Hematopoietic multipotent progenitor cell treated with erythropoietin and hydrocortisone succinate and interleukin-3 and kit ligand, for 6 days (in vitro differentiated cells): ENCODE results near the gene RGS11.
"Not testable (repeated sequence)": the region's sequence is repeated elsewhere in the genome, so short reads cannot be mapped to it uniquely, and the experiment has no call there.

Experiments used
- DNase-seq: peaks from one replicate; pipeline ENCODE4 v3.0.0-alpha.2; 2015

The RGS11 gene

DNA sequence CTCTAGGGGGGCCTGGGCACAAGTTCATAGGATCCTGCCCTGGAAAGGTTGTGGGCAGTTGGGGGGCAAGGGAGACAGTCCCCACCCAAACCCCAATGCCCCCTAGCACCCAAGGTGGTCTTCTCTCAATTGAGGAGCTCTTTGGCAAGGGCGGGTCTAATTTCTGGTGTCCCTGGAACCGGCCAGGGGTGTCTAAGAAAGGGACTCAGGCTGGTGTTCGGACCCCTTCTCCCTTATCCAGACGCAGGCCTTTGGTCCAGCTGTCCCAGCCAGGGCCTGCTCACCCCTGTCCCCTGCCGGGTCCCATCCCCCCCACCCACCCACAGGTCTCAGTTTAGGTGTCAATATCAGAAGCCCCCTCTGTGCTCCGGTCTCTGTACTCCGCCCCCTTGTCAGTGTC, 3.8 kb upstream of the RGS11 start:
- DNase-seq, result no peak

DNA sequence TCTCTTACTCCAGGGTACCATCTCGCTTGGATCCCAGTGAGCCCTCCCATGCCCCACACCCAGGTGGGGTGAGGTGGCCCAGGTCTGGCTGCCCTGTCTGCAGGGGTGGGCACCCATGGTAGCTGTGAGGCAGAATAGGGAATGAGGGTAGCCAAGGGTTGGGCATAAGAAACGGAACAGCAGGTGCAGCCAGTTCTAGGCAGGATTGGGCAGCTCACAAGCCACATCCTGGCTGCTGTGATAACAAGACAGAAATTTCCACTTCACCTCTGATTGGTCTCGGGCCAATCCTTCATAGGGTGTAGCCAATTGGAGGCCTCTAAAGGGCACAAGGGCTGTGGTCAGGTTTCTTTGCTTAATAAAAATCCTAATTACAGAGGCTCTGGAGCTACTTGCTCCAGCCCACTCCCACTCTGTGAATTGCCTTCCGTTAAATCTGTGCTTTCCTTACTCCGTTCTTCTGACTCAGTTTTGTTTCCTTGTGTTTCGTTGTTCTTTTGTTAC, 3.2 kb upstream of the RGS11 start:
- DNase-seq, result peak; percentile 97

DNA sequence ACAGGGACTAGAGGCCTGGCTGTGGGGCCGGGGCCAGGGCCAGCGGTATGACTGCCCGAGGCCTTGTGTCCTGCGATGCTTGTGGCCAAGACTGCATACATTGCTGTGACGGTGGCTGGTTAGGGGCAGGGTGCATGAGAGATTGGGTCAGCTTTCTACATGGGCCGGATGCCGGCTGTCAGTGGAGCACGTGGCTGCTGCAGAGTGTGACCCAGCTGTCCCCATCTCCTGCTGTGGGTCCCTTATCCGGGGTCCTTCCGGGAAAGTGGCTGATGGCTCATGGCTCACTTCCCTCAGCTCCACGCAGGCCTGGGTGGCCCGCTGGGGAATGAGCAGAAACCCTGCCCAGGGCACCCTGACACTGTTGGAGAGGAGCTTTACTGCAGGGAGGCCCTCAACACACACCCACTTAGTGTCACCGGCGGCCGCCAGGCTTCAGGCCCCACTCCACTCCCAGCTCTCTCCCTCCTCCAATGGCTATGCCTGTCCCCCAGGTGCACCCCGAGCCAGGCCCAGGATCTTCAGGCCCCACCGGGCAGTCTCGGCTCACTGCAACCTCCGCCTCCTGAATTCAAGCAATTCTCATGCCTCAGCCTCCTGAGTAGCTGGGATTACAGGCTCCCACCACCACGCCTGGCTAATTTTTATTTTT, 808 bp upstream of the RGS11 start:
- DNase-seq, result no peak

DNA sequence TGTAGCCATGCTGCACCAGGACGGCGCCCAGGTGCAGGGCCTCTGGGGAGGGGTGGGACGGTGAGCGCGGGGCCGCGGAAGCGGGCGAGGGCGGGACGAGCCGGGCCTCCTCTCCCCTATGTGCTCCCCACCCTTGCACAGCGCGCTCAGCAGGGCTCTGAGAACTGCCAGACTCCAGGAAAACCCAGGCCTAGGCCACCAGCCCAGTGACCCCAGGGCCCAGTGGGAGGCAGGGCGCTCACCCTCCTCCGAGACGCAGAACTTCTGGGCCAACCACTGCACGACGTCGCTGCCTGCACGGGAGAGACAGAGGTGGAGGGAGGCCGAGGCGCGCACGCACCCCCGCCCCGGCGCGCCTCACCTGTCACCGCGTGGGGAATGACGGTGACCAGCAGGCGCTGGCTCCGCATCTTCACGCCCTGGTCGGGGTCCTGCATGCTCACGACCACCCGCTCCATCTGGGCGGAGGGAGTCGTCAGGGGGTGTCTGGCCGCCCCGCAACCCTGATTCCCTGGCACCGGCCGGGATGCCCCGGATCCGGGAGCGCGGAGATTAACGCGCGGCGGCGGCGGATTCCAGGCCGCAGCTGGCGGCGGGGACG, 603 bp downstream of the RGS11 start:
- DNase-seq, result no peak

DNA sequence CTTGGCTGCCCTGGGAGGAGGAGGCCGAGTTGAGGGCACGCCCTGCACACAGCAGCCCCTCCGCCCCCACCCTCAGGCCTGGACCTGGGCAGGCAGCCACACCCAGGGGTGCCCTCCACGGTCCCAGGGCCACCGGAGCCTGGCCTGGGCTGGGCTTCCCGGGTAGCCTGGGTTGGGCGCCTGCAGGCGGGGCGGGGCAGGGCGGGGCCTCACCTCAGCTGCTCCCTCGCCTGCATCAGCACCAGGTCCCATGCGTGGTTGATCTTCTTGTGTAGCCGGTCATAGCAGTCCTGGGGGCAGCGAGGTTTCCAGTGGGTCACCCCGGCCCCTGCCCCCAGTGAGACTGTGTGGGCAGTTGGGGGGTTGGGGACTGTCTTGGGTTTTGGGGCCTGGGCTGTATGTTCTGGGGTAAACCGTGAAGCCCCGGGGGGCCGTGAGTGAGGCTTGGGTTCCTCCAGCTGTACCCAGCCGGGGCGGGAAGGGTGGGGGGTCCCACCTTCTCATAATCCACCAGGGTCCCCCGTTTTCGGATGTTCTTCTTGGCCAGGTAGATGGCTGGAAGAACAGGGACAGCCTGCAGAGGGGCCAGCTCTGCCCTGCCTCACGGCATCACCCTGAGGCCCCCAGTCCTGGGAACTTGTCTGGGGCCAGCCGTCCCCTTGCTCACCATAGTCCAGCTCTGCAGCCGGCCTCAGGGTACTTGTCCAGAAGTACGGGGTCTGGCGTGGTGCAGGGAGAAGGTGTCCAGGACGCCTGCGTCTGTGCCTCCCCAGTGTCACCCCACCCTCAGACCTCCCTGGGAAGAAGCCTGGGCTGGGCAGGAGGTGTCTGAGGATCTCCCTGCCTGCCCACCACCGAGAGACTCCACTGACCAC, 2.0 kb downstream of the RGS11 start:
- DNase-seq, result peak; percentile 45

DNA sequence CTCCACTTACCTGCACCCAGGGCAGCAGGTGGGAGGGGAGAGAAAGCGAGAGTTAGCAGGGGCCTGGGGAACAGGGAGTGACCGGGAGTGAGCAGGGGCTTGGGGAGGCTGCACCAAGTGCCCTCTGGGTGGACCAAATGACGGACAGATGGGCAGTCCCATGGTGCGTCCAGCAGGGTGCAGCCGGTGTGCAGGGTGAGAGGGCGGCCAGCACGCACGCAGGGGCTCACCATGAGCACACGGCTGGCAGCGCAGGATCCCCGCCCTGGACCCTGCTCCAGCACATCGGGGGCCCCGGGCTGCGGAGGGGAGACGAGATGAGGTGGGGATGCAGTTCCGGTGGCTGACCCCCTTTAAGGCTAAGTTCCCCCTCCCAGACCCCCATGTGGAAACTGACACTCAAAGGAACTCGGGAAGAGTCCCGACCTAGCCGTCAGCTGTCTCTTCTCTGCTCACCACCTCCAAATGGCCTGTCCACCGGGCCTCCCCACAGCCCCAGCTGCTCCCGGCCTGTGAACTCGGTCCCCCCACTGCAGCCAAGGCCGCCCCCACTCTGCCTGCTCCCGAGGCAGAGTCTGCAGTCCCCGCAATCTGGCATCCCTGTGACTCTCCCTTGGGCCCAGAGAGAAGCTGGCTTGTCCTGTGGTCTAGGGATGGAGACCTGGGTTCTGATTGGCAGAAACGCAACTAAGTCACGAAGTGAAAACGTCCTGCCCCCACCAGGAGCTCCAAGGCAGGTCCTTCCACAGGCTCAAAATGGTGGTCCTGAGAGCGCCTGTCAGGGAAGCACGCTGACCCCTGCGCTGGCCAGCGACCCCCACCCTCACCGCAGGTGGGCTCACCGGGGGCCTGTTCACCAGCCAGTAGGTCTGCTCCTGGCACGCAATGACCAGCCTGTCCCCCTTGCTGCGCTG, 2.9 kb downstream of the RGS11 start:
- DNase-seq, result no peak

DNA sequence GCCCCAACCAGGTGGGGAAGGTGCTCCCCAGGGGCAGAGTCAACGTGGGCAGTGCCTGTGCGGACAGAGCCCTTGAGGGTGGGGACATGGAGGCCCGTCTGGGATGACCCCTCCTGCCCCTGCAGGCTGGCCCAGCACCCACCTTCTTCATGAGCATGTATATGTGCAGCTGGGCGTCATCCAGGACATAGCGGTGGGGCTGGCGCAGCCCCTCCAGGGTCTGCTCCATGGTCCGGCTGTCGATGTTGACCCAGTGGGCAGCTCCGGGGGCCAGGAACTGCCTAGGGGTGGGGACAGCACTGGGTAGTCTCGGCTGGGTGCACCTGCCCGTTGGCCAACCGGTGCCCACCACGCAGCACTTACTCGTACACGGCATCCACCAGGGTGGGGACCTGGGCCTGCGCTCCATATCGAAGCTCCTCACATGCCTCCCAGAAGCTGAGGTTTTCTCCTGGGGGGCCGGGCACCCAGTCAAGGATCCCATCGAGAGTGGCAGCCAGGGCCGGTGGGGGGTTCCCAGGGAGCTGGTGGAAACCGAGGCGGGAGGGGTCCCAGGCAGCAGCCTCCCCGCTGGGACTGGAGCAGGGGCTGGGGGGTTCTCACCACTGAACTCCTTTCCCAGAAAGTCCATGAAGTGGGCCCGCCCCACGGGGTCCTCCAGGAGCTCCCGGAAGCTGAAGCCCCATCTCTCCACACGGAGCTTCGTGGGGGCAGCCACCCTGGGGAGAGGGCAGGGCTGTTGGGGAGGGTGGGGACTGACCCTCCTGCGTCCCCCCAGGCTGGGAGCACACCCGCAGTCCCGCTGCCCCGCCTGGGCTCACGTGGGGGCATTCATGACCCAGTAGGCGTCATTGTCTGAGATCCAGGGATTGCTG, 5.1 kb downstream of the RGS11 start:
- no peak for DNase-seq

DNA sequence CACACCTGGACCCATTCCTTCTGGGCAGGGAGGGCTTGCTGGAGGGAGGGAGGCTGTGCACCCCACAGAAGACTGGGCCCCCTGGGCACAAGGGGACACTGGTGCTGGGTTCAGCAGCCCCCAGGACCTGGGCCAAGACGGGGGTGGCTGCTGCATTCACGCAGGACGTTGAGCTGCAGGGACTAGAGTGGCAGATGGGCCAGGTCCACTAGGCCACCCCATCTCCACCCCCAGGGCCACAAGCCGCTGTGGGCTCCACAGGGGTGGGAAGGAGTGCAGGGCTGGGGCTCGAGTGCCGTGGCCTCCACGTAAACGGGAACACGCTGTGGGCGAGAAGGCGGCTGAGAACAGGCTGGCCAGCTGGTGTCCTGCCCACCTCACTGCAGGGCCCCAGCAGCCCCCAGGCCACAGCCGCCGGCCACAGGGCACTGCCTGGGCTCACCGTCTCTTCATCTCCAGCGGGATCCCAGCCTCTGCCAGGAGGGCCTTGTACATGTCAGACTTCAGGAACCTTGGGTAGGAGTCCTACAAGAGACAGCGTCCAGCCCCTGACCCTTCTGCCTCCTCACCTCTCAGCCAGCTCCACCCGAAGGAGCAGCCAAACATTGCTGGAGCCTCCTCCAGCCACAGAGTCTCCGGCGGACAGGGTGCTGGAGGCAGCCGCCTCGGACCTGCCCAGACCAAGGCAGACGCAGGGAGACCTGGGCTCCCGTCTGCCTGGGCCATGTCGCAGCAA, 6.5 kb downstream of the RGS11 start:
- DNase-seq, result no peak

DNA sequence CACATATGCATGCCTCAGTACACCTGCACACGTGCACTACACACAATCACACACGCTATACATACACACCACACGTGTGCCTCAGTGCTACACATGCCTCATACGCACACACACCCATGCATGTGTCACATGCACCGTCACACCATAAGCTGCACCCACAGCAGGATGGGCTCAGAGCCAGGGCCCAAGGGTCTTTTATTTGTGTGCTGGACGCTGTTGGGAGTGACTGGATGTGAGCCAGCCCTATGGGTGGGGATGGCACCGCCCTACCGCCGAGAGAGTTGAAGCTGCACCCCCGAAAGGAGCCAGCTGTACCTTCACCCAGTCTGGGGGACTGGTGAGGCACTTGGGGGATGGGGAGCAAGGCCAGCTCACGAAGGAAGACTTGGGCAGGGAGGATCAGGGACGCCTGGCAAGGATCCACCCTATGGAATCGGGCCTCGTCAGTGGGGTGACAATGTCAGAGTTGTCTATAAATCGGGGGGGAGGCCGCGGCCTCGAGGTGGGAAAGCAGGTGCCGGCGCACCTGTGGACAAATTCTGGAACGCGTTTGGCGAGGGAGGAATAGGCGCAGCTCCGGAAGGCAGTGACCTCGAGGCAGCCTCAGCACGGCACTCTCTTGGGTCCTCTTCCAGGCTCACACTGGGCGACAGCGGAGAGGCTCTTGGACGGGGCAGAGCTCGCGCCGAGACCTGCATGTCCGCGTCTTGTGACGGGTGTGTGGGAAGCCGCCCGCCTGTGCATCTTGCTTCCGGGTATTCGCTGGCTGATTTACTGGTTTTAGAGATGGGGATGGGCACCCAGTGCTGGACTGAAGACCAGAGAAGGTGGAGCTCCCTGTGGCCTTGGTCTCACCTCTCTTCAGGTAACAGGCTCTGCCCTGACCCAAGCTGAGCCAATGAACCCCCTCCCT, 7.3 kb downstream of the RGS11 start:
- peak; percentile 74 for DNase-seq

DNA sequence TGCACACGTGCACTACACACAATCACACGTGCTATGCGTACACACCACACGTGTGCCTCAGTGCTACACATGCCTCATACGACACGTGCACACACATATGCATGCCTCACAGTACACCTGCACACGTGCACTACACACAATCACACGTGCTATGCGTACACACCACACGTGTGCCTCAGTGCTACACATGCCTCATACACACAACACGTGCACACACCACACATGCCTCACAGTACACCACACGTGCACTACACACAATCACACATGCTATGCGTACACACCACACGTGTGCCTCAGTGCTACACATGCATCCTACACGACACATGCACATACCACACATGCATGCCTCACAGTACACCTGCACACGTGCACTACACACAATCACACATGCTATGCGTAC, 8.2 kb downstream of the RGS11 start:
- not testable (repeated sequence) for DNase-seq

DNA sequence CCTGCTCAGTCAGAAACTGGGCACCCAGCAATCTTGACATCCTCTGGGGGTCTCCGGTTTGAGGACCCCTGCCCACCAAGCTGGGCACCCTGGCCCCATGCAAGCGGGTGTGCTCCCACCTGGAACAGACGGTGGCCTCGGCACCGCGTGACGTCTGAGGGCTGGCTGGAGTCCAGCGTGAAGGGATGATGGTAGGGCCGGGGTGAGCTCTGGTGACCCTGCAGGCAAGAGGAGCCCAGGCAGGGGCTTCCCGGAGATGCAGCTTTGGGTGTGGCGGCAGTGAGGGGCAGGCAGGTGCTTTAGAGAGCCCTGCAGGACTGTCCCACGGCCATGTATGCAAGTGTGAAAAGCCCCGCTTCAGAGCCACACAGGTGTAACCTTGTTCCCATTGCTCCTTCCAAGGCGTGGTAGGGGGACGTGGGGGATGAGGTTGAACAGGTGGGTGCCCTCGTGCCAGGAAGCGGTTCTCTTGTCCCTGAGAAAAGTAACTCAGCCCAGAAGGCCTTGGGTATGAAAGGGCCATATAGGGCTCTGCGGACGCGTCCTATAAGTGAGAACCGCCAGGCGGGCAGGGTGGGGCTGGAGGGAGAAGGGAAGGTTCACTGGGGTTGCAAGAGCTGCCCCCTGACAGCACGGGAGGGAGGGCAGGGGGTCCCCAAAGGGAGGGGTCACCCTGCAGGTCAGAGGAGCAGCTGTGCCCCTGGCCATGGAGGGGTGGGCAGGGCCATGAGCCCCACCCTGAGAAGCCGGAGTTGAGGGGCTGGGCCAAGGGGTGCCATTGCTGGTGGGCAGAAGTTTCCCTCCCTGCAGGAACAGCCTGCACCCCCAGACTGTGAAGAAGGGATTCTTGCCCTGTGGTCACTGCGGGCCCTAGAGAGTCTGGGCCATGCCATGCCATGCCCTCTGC, 9.2 kb downstream of the RGS11 start:
- no peak for DNase-seq

DNA sequence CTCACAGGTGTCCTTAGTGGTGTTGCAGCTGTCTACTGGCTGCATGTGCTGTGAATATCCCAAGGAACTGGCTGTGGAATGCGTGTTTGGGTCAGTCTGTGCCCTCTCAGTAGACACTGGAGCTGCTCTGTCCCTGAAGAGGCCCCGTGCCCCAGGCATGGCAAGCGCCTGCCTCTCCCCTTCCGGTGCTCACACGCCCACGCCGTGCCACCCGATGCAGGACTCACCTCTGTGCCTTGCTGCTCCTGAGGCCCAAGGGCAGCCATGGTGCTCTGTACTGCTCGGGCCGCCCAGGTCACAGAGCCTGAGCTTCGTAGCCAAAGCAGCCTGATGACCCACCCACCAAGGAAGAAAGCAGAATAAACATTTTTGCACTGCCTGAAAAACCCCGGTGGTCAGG, 10.0 kb downstream of the RGS11 start:
- DNase-seq, result no peak

DNA sequence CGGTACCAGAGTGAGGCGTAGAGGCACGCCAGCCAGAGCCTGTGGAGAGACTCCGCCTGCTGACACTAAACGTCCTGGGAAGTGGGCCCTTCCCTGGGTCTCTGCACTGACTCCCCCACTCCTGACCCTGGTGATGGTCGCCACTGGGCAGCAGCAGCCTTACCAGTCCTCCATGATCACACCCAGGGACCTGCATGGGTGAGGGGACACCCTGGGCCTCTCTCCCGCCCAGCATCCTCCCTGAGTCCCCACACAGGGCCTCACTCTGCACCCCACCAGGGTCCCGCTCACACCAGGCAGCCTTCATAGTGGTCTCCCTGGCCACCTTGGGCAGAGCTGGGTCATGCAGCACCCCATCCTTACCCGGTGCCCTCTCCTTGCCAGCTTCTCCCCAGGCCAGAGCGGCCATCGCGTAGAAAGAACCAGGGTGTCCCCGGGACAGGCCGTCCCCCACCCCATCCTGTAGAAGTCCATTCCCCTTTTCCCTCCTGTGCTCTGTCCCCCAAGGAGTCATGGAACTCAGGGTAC, 10.7 kb downstream of the RGS11 start:
- DNase-seq, result no peak

DNA sequence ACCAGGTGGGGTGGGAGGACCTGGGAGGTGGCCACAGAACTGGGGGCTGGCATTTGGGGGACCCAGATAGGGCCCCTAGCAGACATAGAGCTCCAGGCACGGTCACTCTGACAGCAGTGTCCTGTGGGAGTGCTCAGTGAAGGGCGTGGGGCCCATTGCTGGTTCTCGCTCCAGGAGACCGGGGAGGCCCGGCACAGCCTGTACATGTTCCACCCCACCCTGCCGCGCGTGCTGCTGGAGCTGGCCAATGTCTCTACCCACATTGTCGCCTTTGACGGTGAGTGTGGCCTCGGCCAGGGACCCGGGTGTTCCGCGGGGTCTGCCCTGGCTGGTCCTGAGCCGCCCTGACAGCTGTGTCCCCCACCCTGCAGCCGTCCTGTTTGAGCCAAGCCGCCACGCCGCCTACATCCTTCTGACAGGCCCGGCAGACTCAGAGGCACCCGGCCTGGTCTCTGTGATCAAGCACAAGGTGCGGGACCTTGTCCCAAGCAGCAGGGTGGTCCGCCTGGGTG, 11.2 kb downstream of the RGS11 start:
- no peak for DNase-seq

DNA sequence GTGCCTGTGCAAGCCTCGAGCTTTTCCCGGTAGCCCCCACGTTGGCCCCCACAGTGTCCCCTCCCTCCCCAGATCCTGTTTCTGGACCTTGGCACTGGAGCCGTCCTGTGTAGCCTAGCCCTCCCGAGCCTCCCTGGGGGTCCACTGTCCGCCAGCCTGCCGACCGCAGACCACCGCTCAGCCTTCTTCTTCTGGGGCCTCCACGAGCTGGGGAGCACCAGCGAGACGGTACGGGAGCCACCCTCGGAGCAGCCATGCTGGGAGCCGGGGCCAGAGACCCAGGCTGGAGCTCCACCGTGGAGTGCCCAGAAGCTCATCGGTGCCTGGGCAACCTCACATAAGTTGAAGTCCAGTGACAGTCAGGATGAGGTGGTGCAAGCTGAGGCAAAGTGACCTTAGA, 11.8 kb downstream of the RGS11 start:
- no peak for DNase-seq

DNA sequence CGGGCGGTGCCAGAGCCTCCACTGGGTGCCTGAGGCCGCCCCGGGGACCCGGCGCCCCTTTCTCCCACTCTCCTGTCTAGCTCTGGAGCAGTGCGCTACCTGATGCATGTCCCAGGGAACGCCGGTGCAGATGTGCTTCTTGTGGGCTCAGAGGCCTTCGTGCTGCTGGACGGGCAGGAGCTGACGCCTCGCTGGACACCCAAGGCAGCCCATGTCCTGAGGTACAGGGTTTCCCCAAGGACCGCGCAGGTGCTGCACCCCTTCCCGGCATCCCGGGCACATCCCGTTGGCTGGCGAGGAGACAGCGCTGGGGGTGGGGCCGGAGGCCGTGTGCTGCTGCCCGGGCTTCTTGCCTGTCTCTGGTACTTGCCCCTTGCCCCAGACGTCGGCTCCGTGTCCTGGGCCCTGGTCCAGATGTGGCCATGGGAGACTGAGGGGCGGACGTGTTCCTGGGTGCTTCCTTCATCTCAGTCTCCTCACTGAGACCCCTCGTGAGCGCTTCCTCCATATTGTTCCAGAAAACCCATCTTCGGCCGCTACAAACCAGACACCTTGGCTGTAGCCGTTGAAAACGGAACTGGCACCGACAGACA, 12.5 kb downstream of the RGS11 start:
- DNase-seq, result no peak

DNA sequence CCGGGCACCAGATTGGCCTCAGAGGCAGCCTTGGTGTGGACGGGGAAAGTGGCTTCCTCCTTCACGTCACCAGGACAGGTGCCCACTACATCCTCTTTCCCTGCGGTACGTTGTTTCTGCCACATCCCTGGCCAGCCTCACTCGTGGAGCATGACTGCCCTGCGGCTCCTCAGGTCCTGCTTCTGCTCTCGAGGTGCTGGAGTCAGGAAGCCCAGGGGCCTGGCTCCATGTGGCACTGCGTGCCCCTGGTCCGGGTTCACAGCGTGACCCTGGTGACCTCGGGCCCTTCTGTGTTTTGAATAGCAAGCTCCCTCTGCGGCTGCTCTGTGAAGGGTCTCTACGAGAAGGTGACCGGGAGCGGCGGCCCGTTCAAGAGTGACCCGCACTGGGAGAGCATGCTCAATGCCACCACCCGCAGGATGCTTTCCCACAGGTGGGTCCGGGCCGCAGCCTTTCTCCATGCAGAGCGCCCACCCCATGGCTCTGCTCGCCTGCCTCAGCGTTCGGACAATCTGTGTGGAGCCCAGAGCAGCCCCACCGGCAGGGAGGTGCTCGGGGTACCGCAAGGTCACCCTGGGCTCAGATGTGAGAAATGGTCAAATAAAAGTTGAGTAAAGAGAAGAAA, 13.5 kb downstream of the RGS11 start:
- DNase-seq, result no peak
